HEK293 (cell line): Measurements from ENCODE around the gene SLC29A1.
A peak's percentile ranks its signal among the peaks of the same experiment; 100 is the strongest.

ENCODE experiments used
- CTCF ChIA-PET: fragments of 350-600 bp; formaldehyde crosslinking; extraction: SDS; loops from one replicate; lab custom pipeline; 2021; ENCODE audit warnings: antibody characterized with exemption; lab: Yijun Ruan, JAX
- POLR2A ChIA-PET: fragments of 300-600 bp; formaldehyde crosslinking; extraction: SDS; loops from one replicate; lab custom pipeline; 2020; ENCODE audit warnings: antibody characterized with exemption, inconsistent platforms; lab: Yijun Ruan, JAX
- H3K27ac ChIP-seq: fragments of 200-500 bp; sonication (Bioruptor generic); 2 replicates; pipeline ENCODE4 v1.5.1; 2014; ENCODE audit warnings: low read depth, low read length, control low read depth, inconsistent platforms; ENCODE audit errors: extremely low read depth
- H3K36me3 ChIP-seq, 2 experiments: fragments of 200-500 bp in 1 of 2; sonication (Bioruptor generic) in 1 of 2; 1 replicate in 1 of 2; 2 replicates in 1 of 2; pipeline ENCODE4 v1.5.1; 2014 to 2017; ENCODE audit warnings: inconsistent platforms in 2 of 2, low read length in 2 of 2; ENCODE audit not compliant: control insufficient read depth in 2 of 2, insufficient read depth in 1 of 2
- H3K4me1 ChIP-seq: fragments of 200-500 bp; sonication (Bioruptor generic); 2 replicates; pipeline ENCODE4 v1.5.1; 2014; ENCODE audit warnings: mild to moderate bottlenecking, low read length, inconsistent platforms; ENCODE audit not compliant: control insufficient read depth, insufficient read depth
- H3K4me3 ChIP-seq: 2 replicates; pipeline ENCODE4 v1.5.1; 2011; ENCODE audit warnings: low read depth, mild to moderate bottlenecking, control low read depth, low read length, moderate library complexity
- H3K9me3 ChIP-seq: fragments of 200-500 bp; sonication (Bioruptor generic); 2 replicates; pipeline ENCODE4 v1.5.1; 2014; ENCODE audit warnings: low read depth, low read length, inconsistent platforms; ENCODE audit not compliant: control insufficient read depth, insufficient read depth
- HOXD13 ChIP-seq: sonication (generic); formaldehyde crosslinking; IDR thresholded peaks from 2 replicates; pipeline ENCODE4 v1.8.0; 2022; ENCODE audit warnings: missing genetic modification reagents, borderline replicate concordance
- KLF1 ChIP-seq: fragments of 450-650 bp; formaldehyde crosslinking; IDR thresholded peaks from 2 replicates; pipeline ENCODE4 v1.5.1; 2016; ENCODE audit warnings: missing biosample characterization, missing genetic modification characterization
- KLF9 ChIP-seq: fragments of 450-650 bp; formaldehyde crosslinking; IDR thresholded peaks from 2 replicates; pipeline ENCODE4 v1.5.1; 2016; ENCODE audit warnings: missing biosample characterization, missing genetic modification characterization, low read depth
- SETDB1 ChIP-seq: IDR thresholded peaks from one replicate; pipeline ENCODE4 v1.6.1; 2017; ENCODE audit warnings: mild to moderate bottlenecking, low read length, moderate library complexity, mixed read lengths; ENCODE audit not compliant: insufficient read length
- TCF7L2 ChIP-seq: IDR thresholded peaks from 2 replicates; pipeline ENCODE4 v1.6.1; 2011; ENCODE audit warnings: low read depth, mild to moderate bottlenecking, inconsistent platforms, low read length, moderate library complexity, borderline replicate concordance
- ZBTB1 ChIP-seq: fragments of 450-650 bp; formaldehyde crosslinking; IDR thresholded peaks from 2 replicates; pipeline ENCODE4 v1.5.1; 2016; ENCODE audit warnings: missing biosample characterization, missing genetic modification characterization
- ZBTB17 ChIP-seq: fragments of 450-650 bp; formaldehyde crosslinking; IDR thresholded peaks from 2 replicates; pipeline ENCODE4 v1.5.1; 2016; ENCODE audit warnings: missing biosample characterization, missing genetic modification characterization
- ZBTB48 ChIP-seq: fragments of 450-650 bp; formaldehyde crosslinking; IDR thresholded peaks from 2 replicates; pipeline ENCODE4 v1.5.1; 2016; ENCODE audit warnings: missing biosample characterization, missing genetic modification characterization
- ZEB2 ChIP-seq: fragments of 450-650 bp; formaldehyde crosslinking; IDR thresholded peaks from 2 replicates; pipeline ENCODE4 v1.5.1; 2016; ENCODE audit warnings: missing biosample characterization, missing genetic modification characterization
- ZNF132 ChIP-seq: fragments of 450-650 bp; formaldehyde crosslinking; IDR thresholded peaks from 2 replicates; pipeline ENCODE4 v1.5.1; 2017; ENCODE audit warnings: missing biosample characterization, missing genetic modification characterization, borderline replicate concordance
- ZNF133 ChIP-seq: fragments of 450-650 bp; formaldehyde crosslinking; IDR thresholded peaks from 2 replicates; pipeline ENCODE4 v1.5.1; 2016; ENCODE audit warnings: missing biosample characterization, missing genetic modification characterization
- ZNF169 ChIP-seq: fragments of 450-650 bp; formaldehyde crosslinking; IDR thresholded peaks from 2 replicates; pipeline ENCODE4 v1.5.1; 2016; ENCODE audit warnings: missing biosample characterization, missing genetic modification characterization
- ZNF223 ChIP-seq: fragments of 450-650 bp; formaldehyde crosslinking; IDR thresholded peaks from 2 replicates; pipeline ENCODE4 v1.5.1; 2016; ENCODE audit warnings: missing biosample characterization, missing genetic modification characterization
- ZNF24 ChIP-seq: fragments of 450-650 bp; formaldehyde crosslinking; IDR thresholded peaks from 2 replicates; pipeline ENCODE4 v1.5.1; 2016; ENCODE audit warnings: missing biosample characterization, missing genetic modification characterization
- ZNF266 ChIP-seq: fragments of 450-650 bp; formaldehyde crosslinking; IDR thresholded peaks from 2 replicates; pipeline ENCODE4 v1.5.1; 2016; ENCODE audit warnings: missing biosample characterization, missing genetic modification characterization, low read depth
- ZNF292 ChIP-seq: fragments of 450-650 bp; formaldehyde crosslinking; IDR thresholded peaks from 2 replicates; pipeline ENCODE4 v1.5.1; 2016; ENCODE audit warnings: low read depth, missing biosample characterization, missing genetic modification characterization, borderline replicate concordance
- ZNF324 ChIP-seq: fragments of 450-650 bp; formaldehyde crosslinking; IDR thresholded peaks from 2 replicates; pipeline ENCODE4 v1.5.1; 2016; ENCODE audit warnings: missing biosample characterization, missing genetic modification characterization
- ZNF501 ChIP-seq: fragments of 450-650 bp; formaldehyde crosslinking; IDR thresholded peaks from 2 replicates; pipeline ENCODE4 v1.5.1; 2016; ENCODE audit warnings: missing biosample characterization, missing genetic modification characterization
- ZNF514 ChIP-seq: fragments of 450-650 bp; formaldehyde crosslinking; IDR thresholded peaks from 2 replicates; pipeline ENCODE4 v1.5.1; 2016; ENCODE audit warnings: missing biosample characterization, missing genetic modification characterization
- ZNF670 ChIP-seq: fragments of 450-650 bp; formaldehyde crosslinking; IDR thresholded peaks from 2 replicates; pipeline ENCODE4 v1.5.1; 2016; ENCODE audit warnings: missing biosample characterization, missing genetic modification characterization, low read depth
- ZNF837 ChIP-seq: fragments of 450-650 bp; formaldehyde crosslinking; IDR thresholded peaks from 2 replicates; pipeline ENCODE4 v1.5.1; 2016; ENCODE audit warnings: missing biosample characterization, missing genetic modification characterization
- TF ChIP-seq, protein P1 (sequence below): fragments of 450-650 bp; formaldehyde crosslinking; IDR thresholded peaks from 2 replicates; pipeline ENCODE4 v1.5.1; 2017; ENCODE audit warnings: missing biosample characterization, missing genetic modification characterization
- TF ChIP-seq, protein P2 (sequence below): fragments of 450-650 bp; formaldehyde crosslinking; IDR thresholded peaks from 2 replicates; pipeline ENCODE4 v1.5.1; 2016; ENCODE audit warnings: missing biosample characterization, missing genetic modification characterization

Gene SLC29A1

DNA sequence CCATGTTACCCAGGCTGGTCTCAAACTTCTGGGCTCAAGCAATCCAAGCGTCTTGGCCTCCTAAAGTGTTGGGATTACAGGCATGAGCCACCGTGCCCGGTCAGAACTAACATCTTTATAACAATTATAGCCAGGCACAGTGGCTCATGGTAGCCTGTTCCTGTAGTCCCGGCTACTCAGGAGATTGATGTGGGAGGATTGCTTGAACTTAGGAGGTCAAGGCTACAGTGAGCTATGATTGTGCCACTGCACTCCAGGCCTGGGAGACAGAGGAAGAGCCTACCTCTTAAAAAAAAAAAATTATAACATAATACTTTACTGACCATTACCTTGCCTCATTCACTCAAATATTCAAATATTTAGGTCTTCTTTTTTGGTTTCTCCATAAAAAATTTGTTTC is 23.5 kb upstream of the SLC29A1 start:
- no peaks in the 10 kb centered on the region for H3K9me3 ChIP-seq
- ChIA-PET POLR2A (interaction anchor here (1.5 kb wide), 1 partner anchor 9 kb away, joined by 3 read pairs; no protein-coding TSS in a partner anchor), CTCF (interaction anchor here (0.8 to 2.1 kb wide), 3 partner anchors 27 to 37 kb away, joined by 4 to 10 read pairs (median 6); no protein-coding TSS in a partner anchor)
- H3K4me3 ChIP-seq, result no peak overlapping the region
- no peak overlapping the region for H3K27ac ChIP-seq
- TF ChIP-seq ZNF133 (tag by site-specific recombination) (no peak), ZBTB17 (tag by site-specific recombination) (no peak), HOXD13 (CRISPR knock-in tag) (no peak), ZNF223 (tag by site-specific recombination) (no peak), ZNF24 (no peak), ZNF292 (tag by site-specific recombination) (no peak), ZNF837 (no peak), ZNF324 (no peak), ZEB2 (tag by site-specific recombination) (no peak), ZNF514 (tag by site-specific recombination) (no peak), ZNF169 (tag by site-specific recombination) (no peak), ZNF670 (tag by site-specific recombination) (no peak), ZNF266 (tag by site-specific recombination) (no peak), SETDB1 (no peak), TCF7L2 (no peak), KLF9 (tag by site-specific recombination) (no peak), ZBTB1 (tag by site-specific recombination) (no peak), ZNF501 (tag by site-specific recombination) (no peak)
- TF ChIP-seq, protein P1, sequence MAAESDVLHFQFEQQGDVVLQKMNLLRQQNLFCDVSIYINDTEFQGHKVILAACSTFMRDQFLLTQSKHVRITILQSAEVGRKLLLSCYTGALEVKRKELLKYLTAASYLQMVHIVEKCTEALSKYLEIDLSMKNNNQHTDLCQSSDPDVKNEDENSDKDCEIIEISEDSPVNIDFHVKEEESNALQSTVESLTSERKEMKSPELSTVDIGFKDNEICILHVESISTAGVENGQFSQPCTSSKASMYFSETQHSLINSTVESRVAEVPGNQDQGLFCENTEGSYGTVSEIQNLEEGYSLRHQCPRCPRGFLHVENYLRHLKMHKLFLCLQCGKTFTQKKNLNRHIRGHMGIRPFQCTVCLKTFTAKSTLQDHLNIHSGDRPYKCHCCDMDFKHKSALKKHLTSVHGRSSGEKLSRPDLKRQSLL (tag by site-specific recombination), result no peak
- TF ChIP-seq, protein P2, sequence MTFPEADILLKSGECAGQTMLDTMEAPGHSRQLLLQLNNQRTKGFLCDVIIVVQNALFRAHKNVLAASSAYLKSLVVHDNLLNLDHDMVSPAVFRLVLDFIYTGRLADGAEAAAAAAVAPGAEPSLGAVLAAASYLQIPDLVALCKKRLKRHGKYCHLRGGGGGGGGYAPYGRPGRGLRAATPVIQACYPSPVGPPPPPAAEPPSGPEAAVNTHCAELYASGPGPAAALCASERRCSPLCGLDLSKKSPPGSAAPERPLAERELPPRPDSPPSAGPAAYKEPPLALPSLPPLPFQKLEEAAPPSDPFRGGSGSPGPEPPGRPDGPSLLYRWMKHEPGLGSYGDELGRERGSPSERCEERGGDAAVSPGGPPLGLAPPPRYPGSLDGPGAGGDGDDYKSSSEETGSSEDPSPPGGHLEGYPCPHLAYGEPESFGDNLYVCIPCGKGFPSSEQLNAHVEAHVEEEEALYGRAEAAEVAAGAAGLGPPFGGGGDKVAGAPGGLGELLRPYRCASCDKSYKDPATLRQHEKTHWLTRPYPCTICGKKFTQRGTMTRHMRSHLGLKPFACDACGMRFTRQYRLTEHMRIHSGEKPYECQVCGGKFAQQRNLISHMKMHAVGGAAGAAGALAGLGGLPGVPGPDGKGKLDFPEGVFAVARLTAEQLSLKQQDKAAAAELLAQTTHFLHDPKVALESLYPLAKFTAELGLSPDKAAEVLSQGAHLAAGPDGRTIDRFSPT (tag by site-specific recombination), result no peak
- no peaks in the 10 kb centered on the region for H3K4me1 ChIP-seq
- no peaks in the 10 kb centered on the region for H3K36me3 ChIP-seq

DNA sequence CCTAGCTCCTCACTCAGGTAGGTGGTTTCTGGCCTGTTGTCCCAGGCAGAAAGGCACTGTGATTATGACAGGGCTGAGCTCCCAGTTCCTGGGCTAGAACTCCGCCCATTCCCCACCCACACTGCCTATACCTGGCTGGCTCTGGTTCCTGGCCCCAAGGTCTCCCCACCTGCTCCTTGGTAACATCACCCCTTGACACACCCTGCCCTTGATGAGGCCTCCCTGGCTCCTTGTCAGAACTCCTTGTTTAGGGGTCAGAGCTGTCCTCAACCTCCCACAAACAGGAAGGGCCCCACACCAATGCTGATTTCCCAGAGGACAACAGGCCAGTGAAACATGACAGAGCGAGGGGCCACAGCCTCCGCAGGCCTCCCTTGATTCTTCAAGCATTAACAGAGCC is 22.2 kb upstream of the SLC29A1 start:
- Histone ChIP-seq H3K36me3 (no peaks in the 10 kb centered on the region), H3K9me3 (no peaks in the 10 kb centered on the region), H3K27ac (no peak overlapping the region), H3K4me1 (no peaks in the 10 kb centered on the region), H3K4me3 (no peak overlapping the region)
- ChIA-PET CTCF (interaction anchor here (0.6 to 2.1 kb wide), 6 partner anchors 8 to 110 kb away, joined by 3 to 10 read pairs (median 4); no protein-coding TSS in a partner anchor), POLR2A (interaction anchor here (0.8 to 1.5 kb wide), 2 partner anchors 8 to 47 kb away, joined by 3 read pairs; no protein-coding TSS in a partner anchor)
- TF ChIP-seq ZNF132 (tag by site-specific recombination), result no peak
- TF ChIP-seq ZBTB48 (tag by site-specific recombination), result 0 out of 2 replicates have a peak, but pooled peaks have one; percentile 27
- peak; percentile 17; the same call in 1 of the 2 replicates for TF ChIP-seq KLF1 (tag by site-specific recombination)
